ENCODE results near the gene PSMB8.

The PSMB8 gene

GRCh38 chr6:32799168-32799567 lies 44.7 kb downstream of the PSMB8 start:
- H3K27me3 ChIP-seq (ENCODE audit: insufficient read depth, poor library complexity, severe bottlenecking), result peaks cover 14% of the 10 kb centered on the region
- no peak overlapping the region for H3K27ac ChIP-seq (replicated peaks)
- no peak for DNase-seq (ENCODE audit: low read depth in 1 of 2, low spot score in 1 of 2)
- no peak overlapping the region for H3K4me3 ChIP-seq (replicated peaks; ENCODE audit: insufficient read depth, low read length)
- no peak for TF ChIP-seq POLR2AphosphoS5 (IDR thresholded peaks at IDR 0.05; ENCODE audit: low read depth)
- TF ChIP-seq REST (IDR thresholded peaks at IDR 0.05; ENCODE audit: insufficient replicate concordance, low read depth), result no peak
- no peak for TF ChIP-seq CTCF (IDR thresholded peaks at IDR 0.05; ENCODE audit: insufficient read depth, low read length)
- no peak for TF ChIP-seq GABPA (IDR thresholded peaks at IDR 0.05; ENCODE audit: low read depth)
- no peak for TF ChIP-seq SPI1 (IDR thresholded peaks at IDR 0.05; ENCODE audit: borderline replicate concordance, low read depth)

- Histone ChIP-seq H3K27me3 (ENCODE audit: insufficient read depth, poor library complexity, severe bottlenecking) (peaks cover 9% of the 10 kb centered on the region), H3K4me3 (replicated peaks; ENCODE audit: insufficient read depth, low read length) (no peak overlapping the region; the same call in 1 of the 2 replicates), H3K27ac (replicated peaks) (no peak overlapping the region)
- DNase-seq (ENCODE audit: low read depth in 1 of 2, low spot score in 1 of 2), result peak in 1 of 2 experiments; percentile 70
- no peak for TF ChIP-seq GABPA (IDR thresholded peaks at IDR 0.05; ENCODE audit: low read depth)
- TF ChIP-seq CTCF (IDR thresholded peaks at IDR 0.05; ENCODE audit: insufficient read depth, low read length), result peak; percentile 80
- peak; percentile 2; the same call in 1 of the 2 replicates for TF ChIP-seq SPI1 (IDR thresholded peaks at IDR 0.05; ENCODE audit: borderline replicate concordance, low read depth)
- no peak for TF ChIP-seq POLR2AphosphoS5 (IDR thresholded peaks at IDR 0.05; ENCODE audit: low read depth)
These were observed 46.7 kb downstream of the PSMB8 start for GRCh38 chr6:32796848-32797776.

GRCh38 chr6:32794510-32794909 lies 49.3 kb downstream of the PSMB8 start:
- DNase-seq (ENCODE audit: low read depth in 1 of 2, low spot score in 1 of 2), result peak; percentile 26 to 43
- no peak overlapping the region for H3K4me3 ChIP-seq (replicated peaks; ENCODE audit: insufficient read depth, low read length)
- TF ChIP-seq SPI1 (IDR thresholded peaks at IDR 0.05; ENCODE audit: borderline replicate concordance, low read depth) (peak; percentile 96), CTCF (IDR thresholded peaks at IDR 0.05; ENCODE audit: insufficient read depth, low read length) (no peak)
- H3K27me3 ChIP-seq (ENCODE audit: insufficient read depth, poor library complexity, severe bottlenecking), result no peaks in the 10 kb centered on the region
- H3K27ac ChIP-seq (replicated peaks), result no peak overlapping the region

GRCh38 chr6:32792901-32793435 lies 50.9 kb downstream of the PSMB8 start:
- no peak for TF ChIP-seq REST (IDR thresholded peaks at IDR 0.05; ENCODE audit: insufficient replicate concordance, low read depth)
- TF ChIP-seq CTCF (IDR thresholded peaks at IDR 0.05; ENCODE audit: insufficient read depth, low read length), result no peak
- Histone ChIP-seq H3K4me3 (replicated peaks; ENCODE audit: insufficient read depth, low read length) (no peak overlapping the region), H3K27ac (replicated peaks) (no peak overlapping the region), H3K27me3 (ENCODE audit: insufficient read depth, poor library complexity, severe bottlenecking) (peaks cover 5% of the 10 kb centered on the region)
- DNase-seq (ENCODE audit: low read depth in 1 of 2, low spot score in 1 of 2), result no peak

Data from HL-60 (cell line).